ENCODE data around the gene TOMM34. TPM values are rescaled to one million over a fixed set of nuclear protein-coding genes. Genes with fewer than 3 reads are reported as not detected.
A peak's percentile ranks its signal among the peaks of the same experiment; 100 is the strongest.

Gene TOMM34
- total and polyA plus RNA-seq, 9 of the 15 experiments (the other 6 are each of a cell fraction or from before 2014, with no cell fraction given) = 18.1 to 69.4 (median 41.7) TPM

DNA sequence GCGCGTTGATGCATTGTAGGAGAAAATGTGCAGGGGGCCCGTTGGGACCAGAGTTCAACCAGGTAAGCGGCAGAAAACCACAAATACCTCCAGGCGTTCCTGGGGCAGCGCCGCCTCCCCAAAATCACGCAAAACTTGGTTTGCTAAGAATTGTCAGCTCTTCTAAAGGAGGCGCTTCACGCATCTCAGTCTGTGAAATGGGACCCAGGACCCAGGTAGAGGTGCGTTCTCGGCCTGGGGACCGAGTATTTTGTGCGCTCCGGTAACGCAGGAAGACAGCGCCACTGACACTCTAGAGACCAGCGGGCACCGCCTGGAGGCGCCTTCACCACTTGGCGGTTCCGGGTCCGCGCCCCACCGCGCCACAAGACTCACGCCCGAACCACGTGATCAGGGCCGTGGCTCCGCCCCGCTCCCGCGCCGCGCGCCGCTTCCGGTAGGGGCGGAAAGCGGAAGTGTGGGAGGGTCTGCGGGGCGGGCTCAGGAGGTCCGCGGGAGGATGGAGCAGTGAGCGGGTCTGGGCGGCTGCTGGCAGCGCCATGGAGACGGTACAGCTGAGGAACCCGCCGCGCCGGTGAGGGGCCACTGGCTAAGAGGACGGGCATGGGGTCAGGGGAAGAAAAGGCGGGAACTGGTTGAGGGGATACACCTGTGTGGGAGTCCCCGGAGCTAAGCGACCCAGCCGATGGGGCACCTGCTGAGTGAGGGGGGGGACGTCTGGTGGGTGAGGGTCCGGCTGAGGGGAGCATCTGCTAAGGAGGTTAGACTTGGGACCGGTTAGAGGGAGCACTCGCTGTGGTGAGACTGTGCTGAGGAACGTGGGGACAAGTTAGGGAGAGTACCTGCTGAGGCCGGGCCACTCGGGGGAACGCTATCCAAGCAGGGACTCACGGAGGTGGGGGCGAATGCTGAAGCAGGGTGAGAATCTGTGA, 6.1 kb upstream of the TOMM34 start, which contains the start of gene STK4:
Gene STK4 (plus strand): TSS at position 483 of the 932 bp plus-strand sequence. CDS start 57 bp downstream, at position 540.
- POLR2A ChIA-PET = interaction anchor here (0.7 to 1.5 kb wide), 8 partner anchors 9 to 1399 kb away, joined by 3 to 7 read pairs (median 3); no protein-coding TSS in a partner anchor
- H3K36me3 ChIP-seq (ENCODE audit: control insufficient read depth, insufficient read depth, low read length) = peaks cover 3% of the 10 kb centered on the region; the same call in 1 of the 3 replicates
- peak within 1 kb of the TSS; percentile 92 for H3K4me2 ChIP-seq (ENCODE audit: insufficient read depth, low read length)
- H3K79me2 ChIP-seq (ENCODE audit: control insufficient read depth, insufficient read depth, low read length) = peaks cover 57% of the 10 kb centered on the region
- H3K9me3 ChIP-seq (replicated peaks; ENCODE audit: control insufficient read depth, insufficient read depth, low read depth, low read length) = no peaks in the 10 kb centered on the region
- H2AFZ ChIP-seq (ENCODE audit: low read depth, low read length) = peak within 1 kb of the TSS; percentile 98
- peak; percentile 90 to 97 (median 92) for DNase-seq (ENCODE audit: extremely low read depth in 1 of 4, low spot score in 3 of 4)
- H3K27me3 ChIP-seq (ENCODE audit: control insufficient read depth in 2 of 2, insufficient read depth in 2 of 2, low read length in 2 of 2) = no peaks in the 10 kb centered on the region
- peak within 1 kb of the TSS; percentile 96 for H3K4me3 ChIP-seq
- CTCF ChIA-PET (ENCODE audit: low intra/inter-chr PET ratio) = interaction anchor here (0.6 to 0.7 kb wide), 2 partner anchors 16 to 20 kb away, joined by 3 to 4 read pairs; no protein-coding TSS in a partner anchor
- ATAC-seq = peak; percentile 94
- H3K27ac ChIP-seq (ENCODE audit: extremely low read depth, low read depth, low read length) = peak within 1 kb of the TSS; percentile 92
- intact Hi-C loops (cut with micrococcal nuclease) = no loop called here
- peaks cover 7% of the 10 kb centered on the region; the same call in 1 of the 2 replicates for H4K20me1 ChIP-seq (replicated peaks; ENCODE audit: control insufficient read depth, insufficient read depth, low read length)
- WGBS (ENCODE audit: insufficient coverage, low coverage, missing lambda C conversion rate) = 1% methylated on average over 68 of the region's 68 CpGs
- FAIRE-seq = peak; percentile 83
- H3K9ac ChIP-seq (ENCODE audit: insufficient read depth in 1 of 2, low read depth in 2 of 2, low read length in 2 of 2) = peak within 1 kb of the TSS; percentile 90 to 98
- no peaks in the 10 kb centered on the region for H3K9me1 ChIP-seq (ENCODE audit: control insufficient read depth, insufficient read depth, low read length)
- in situ Hi-C loops (cut with MboI) = no loop called here
- peaks cover 23 to 53% of the 10 kb centered on the region in 2 experiments for H3K4me1 ChIP-seq (replicated peaks in 1 of 2; ENCODE audit: control insufficient read depth in 2 of 2, insufficient read depth in 2 of 2, low read length in 2 of 2)
- no TSS peak for BruUV-seq (replicated peaks)
- peak; percentile 25; the same call in 1 of the 2 replicates for TF ChIP-seq MTA1 (IDR thresholded peaks at IDR 0.05; ENCODE audit: borderline replicate concordance)
- peak in 1 of 2 experiments; percentile 27; a peak in 1 of 4 replicates for TF ChIP-seq SRF (CRISPR knock-in tag; IDR thresholded peaks at IDR 0.05)
- TF ChIP-seq SP2 (IDR thresholded peaks at IDR 0.05; ENCODE audit: extremely low read depth, low read depth, low read length, poor library complexity, severe bottlenecking) = no peak
- TF ChIP-seq SIN3B (IDR thresholded peaks at IDR 0.05; ENCODE audit: low read depth) = peak; percentile 53; the same call in 1 of the 2 replicates
- no peak for TF ChIP-seq ZNF41 (CRISPR knock-in tag; conservative IDR thresholded peaks at IDR 0.05)
- TF ChIP-seq HCFC1 (IDR thresholded peaks at IDR 0.05; ENCODE audit: low read depth, low read length) = peak; percentile 78
- no peak for TF ChIP-seq MAFG (tag; conservative IDR thresholded peaks at IDR 0.05)
- peak; percentile 83 for TF ChIP-seq SUPT5H (IDR thresholded peaks at IDR 0.05)
- peak; percentile 74 for TF ChIP-seq POLR2H (tag; IDR thresholded peaks at IDR 0.05; ENCODE audit: low read depth)
- TF ChIP-seq, protein P1, sequence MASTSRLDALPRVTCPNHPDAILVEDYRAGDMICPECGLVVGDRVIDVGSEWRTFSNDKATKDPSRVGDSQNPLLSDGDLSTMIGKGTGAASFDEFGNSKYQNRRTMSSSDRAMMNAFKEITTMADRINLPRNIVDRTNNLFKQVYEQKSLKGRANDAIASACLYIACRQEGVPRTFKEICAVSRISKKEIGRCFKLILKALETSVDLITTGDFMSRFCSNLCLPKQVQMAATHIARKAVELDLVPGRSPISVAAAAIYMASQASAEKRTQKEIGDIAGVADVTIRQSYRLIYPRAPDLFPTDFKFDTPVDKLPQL (IDR thresholded peaks at IDR 0.05; ENCODE audit: extremely low read depth, insufficient read length) = no peak
- TF ChIP-seq ETV6 (IDR thresholded peaks at IDR 0.05; ENCODE audit: borderline replicate concordance in 1 of 2, low read depth in 2 of 2, low read length in 1 of 2) = peak; percentile 53 to 74; a peak in 3 of 4 replicates
- no peak for TF ChIP-seq ETV6 (CRISPR knock-in tag; IDR thresholded peaks at IDR 0.05; ENCODE audit: borderline replicate concordance)
- TF ChIP-seq KLF16 (IDR thresholded peaks at IDR 0.05) = peak; percentile 69
- peak; percentile 25; the same call in 1 of the 2 replicates for TF ChIP-seq PKNOX1 (IDR thresholded peaks at IDR 0.05)
- no peak for TF ChIP-seq ILK (tag; IDR thresholded peaks at IDR 0.05; ENCODE audit: borderline replicate concordance, low read depth)
- TF ChIP-seq PCBP1 (IDR thresholded peaks at IDR 0.05; ENCODE audit: low read depth, low read length, poor library complexity, severe bottlenecking) = peak; percentile 59
- peak; percentile 60 for TF ChIP-seq ZFX (CRISPR knock-in tag; IDR thresholded peaks at IDR 0.05)
- TF ChIP-seq, protein P2, sequence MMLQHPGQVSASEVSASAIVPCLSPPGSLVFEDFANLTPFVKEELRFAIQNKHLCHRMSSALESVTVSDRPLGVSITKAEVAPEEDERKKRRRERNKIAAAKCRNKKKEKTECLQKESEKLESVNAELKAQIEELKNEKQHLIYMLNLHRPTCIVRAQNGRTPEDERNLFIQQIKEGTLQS (IDR thresholded peaks at IDR 0.05) = no peak
- TF ChIP-seq, protein P2 (CRISPR knock-in tag; conservative IDR thresholded peaks at IDR 0.05) = no peak
